HepG2 (cell line): Measurements from ENCODE around the gene HNRNPC. TPM values are rescaled to one million over a fixed set of nuclear protein-coding genes. Genes with fewer than 3 reads are reported as not detected.

Experiments used
- AGO2 ChIP-seq: fragments of 200-400 bp; formaldehyde crosslinking; optimal IDR thresholded peaks from 2 replicates; pipeline ENCODE3; 2017; ENCODE audit warnings: mild to moderate bottlenecking, low read depth, low read length, moderate library complexity
- ARID4A ChIP-seq: sonication (generic); formaldehyde crosslinking; IDR thresholded peaks from 2 replicates; pipeline ENCODE4 v1.5.0; 2020; ENCODE audit warnings: mild to moderate bottlenecking, missing genetic modification reagents, borderline replicate concordance
- ATF4 ChIP-seq, 2 experiments: fragments of 450-650 bp in 1 of 2; sonication (generic) in 1 of 2; formaldehyde crosslinking; IDR thresholded peaks; 2 replicates each; pipeline versions ENCODE4 v1.5.0 to v1.8.0; 2020 to 2022; ENCODE audit warnings: mild to moderate bottlenecking in 1 of 2, missing genetic modification reagents in 1 of 2
- CEBPB ChIP-seq: IDR thresholded peaks from 2 replicates; pipeline ENCODE4 v1.6.1; 2011; ENCODE audit warnings: low read depth, low read length, improper control_type of control experiment, borderline replicate concordance
- HIVEP1 ChIP-seq: sonication (generic); formaldehyde crosslinking; IDR thresholded peaks from 2 replicates; pipeline ENCODE4 v1.4.0; 2020; ENCODE audit warnings: mild to moderate bottlenecking, missing genetic modification reagents
- KDM6A ChIP-seq: IDR thresholded peaks from 2 replicates; pipeline ENCODE4 v1.6.1; 2016; ENCODE audit warnings: low read depth
- KLF16 ChIP-seq, 2 experiments: sonication (generic) in 1 of 2; formaldehyde crosslinking in 1 of 2; IDR thresholded peaks; 2 replicates each; pipeline versions ENCODE4 v1.6.1 to v1.8.0; 2016 to 2023; ENCODE audit warnings: missing genetic modification reagents in 2 of 2, missing compliant biosample characterization in 1 of 2
- NR2F2 ChIP-seq: IDR thresholded peaks from 2 replicates; pipeline ENCODE4 v1.6.1; 2012; ENCODE audit warnings: low read depth, inconsistent platforms, borderline replicate concordance
- NR3C1 ChIP-seq: sonication (generic); formaldehyde crosslinking; IDR thresholded peaks from 2 replicates; pipeline ENCODE4 v1.4.0; 2020; ENCODE audit warnings: missing genetic modification reagents
- RAD51 ChIP-seq: fragments of 450-650 bp; IDR thresholded peaks from 2 replicates; pipeline ENCODE4 v1.6.1; 2016; ENCODE audit warnings: borderline replicate concordance
- SSRP1 ChIP-seq: IDR thresholded peaks from 2 replicates; pipeline ENCODE4 v1.6.1; 2016; ENCODE audit warnings: control low read depth
- STAT5B ChIP-seq: sonication (generic); formaldehyde crosslinking; IDR thresholded peaks from 2 replicates; pipeline ENCODE4 v1.4.0; 2020; ENCODE audit warnings: missing genetic modification reagents
- TBX3 ChIP-seq: fragments of 450-650 bp; IDR thresholded peaks from 2 replicates; pipeline ENCODE4 v1.6.1; 2017; ENCODE audit warnings: antibody characterized with exemption, mild to moderate bottlenecking, inconsistent platforms, borderline replicate concordance
- TFE3 ChIP-seq: IDR thresholded peaks from 2 replicates; pipeline ENCODE4 v1.6.1; 2016
- ZBTB2 ChIP-seq: sonication (generic); formaldehyde crosslinking; IDR thresholded peaks from 2 replicates; pipeline ENCODE4 v1.8.0; 2022; ENCODE audit warnings: low read depth, missing genetic modification reagents
- ZBTB33 ChIP-seq: sonication (generic); formaldehyde crosslinking; IDR thresholded peaks from 2 replicates; pipeline ENCODE4 v1.4.0; 2020; ENCODE audit warnings: missing genetic modification reagents
- ZFP62 ChIP-seq: sonication (generic); formaldehyde crosslinking; IDR thresholded peaks from 2 replicates; pipeline ENCODE4 v1.4.0; 2020; ENCODE audit warnings: missing genetic modification reagents
- polyA plus RNA-seq, 8 experiments: library from polyadenylated mRNA; depleted of rRNA in 3 of 8; stranded (reverse) in 7 of 8; unstranded in 1 of 8; fragments of >200 nt; fragmentation: Illumina TruSeq in 4 of 8; extraction: Trizol in 4 of 8; gene quantifications; 2 replicates each; pipeline versions ENCODE4 v1.2.1 to v1.2.3, GENCODE V29; 2011 to 2016; ENCODE audit warnings: low read depth in 4 of 8, missing spikeins in 1 of 8, mixed read lengths in 1 of 8; ENCODE audit not compliant: insufficient read depth in 1 of 8
- total RNA-seq, 5 experiments: library from RNA; depleted of rRNA; stranded (reverse); fragments of >200 nt; fragmentation: Illumina TruSeq; extraction: Trizol; gene quantifications; 2 replicates each; pipeline ENCODE4 v1.2.3, GENCODE V29; 2016; ENCODE audit warnings: low read depth in 1 of 5

The HNRNPC gene
- total and polyA plus RNA-seq, 2 of the 13 experiments (the other 11 are each of a cell fraction or from before 2014, with no cell fraction given), result 628 to 1,099 TPM

GRCh38 chr14:21257394-21257909, 11.8 kb downstream of the HNRNPC start (continued):
- TF ChIP-seq TFE3 (CRISPR knock-in tag), result no peak
- no peak for TF ChIP-seq NR2F2
- 0 out of 4 replicates have a peak, but pooled peaks of 1 of the 2 experiments have one; percentile 62 for TF ChIP-seq ATF4 (CRISPR knock-in tag; IDR thresholded peaks at IDR 0.05)
- no peak for TF ChIP-seq ZFP62 (CRISPR knock-in tag)
- no peak for TF ChIP-seq HIVEP1 (CRISPR knock-in tag)
- TF ChIP-seq STAT5B (CRISPR knock-in tag), result no peak
- no peak for TF ChIP-seq RAD51
- no peak for TF ChIP-seq TBX3
- TF ChIP-seq ZBTB2 (CRISPR knock-in tag), result no peak
- peak; percentile 85; the same call in 1 of the 2 replicates for TF ChIP-seq SSRP1 (CRISPR knock-in tag)
- TF ChIP-seq KDM6A, result no peak
- 0 out of 4 replicates have a peak, but pooled peaks of 1 of the 2 experiments have one; percentile 8 for TF ChIP-seq KLF16 (CRISPR knock-in tag; IDR thresholded peaks at IDR 0.05)
- TF ChIP-seq ARID4A (CRISPR knock-in tag), result peak; percentile 29; the same call in 1 of the 2 replicates
- TF ChIP-seq NR3C1, result no peak
- peak; percentile 50; the same call in 1 of the 2 replicates for TF ChIP-seq ZBTB33 (CRISPR knock-in tag)
- peak; percentile 49; the same call in 1 of the 2 replicates for TF ChIP-seq CEBPB
- peak; percentile 58 for TF ChIP-seq AGO2
- TF ChIP-seq, all 625 proteins: peak for 16
